ENCODE measurements around the gene LSM3. TPM values are rescaled to one million over a fixed set of nuclear protein-coding genes. Genes with fewer than 3 reads are reported as not detected.
A peak's percentile ranks its signal among the peaks of the same experiment; 100 is the strongest.

Gene LSM3
- total RNA-seq, 1 donor from 2014 or later = 10.0 TPM

- Mint-ChIP-seq H3K27me3 (ENCODE audit: unreplicated experiment) (no peaks in the 10 kb centered on the region), H3K4me3 (ENCODE audit: unreplicated experiment) (no peak overlapping the region), H3K36me3 (ENCODE audit: unreplicated experiment) (peaks cover 22% of the 10 kb centered on the region), H3K9me3 (ENCODE audit: unreplicated experiment) (no peaks in the 10 kb centered on the region), H3K27ac (ENCODE audit: unreplicated experiment) (peak overlapping the region; percentile 100), H3K4me1 (ENCODE audit: unreplicated experiment) (peaks cover 42% of the 10 kb centered on the region)
- no peak for DNase-seq (ENCODE audit: extremely low spot score, unreplicated experiment)
- TF ChIP-seq CTCF (IDR thresholded peaks at IDR 0.05) = no peak
These were observed 32.8 kb upstream of the LSM3 start for GRCh38 chr3:14145670-14146380.

GRCh38 chr3:14146381-14147065 lies 32.1 kb upstream of the LSM3 start:
- Mint-ChIP-seq H3K36me3 (ENCODE audit: unreplicated experiment) (peaks cover 24% of the 10 kb centered on the region), H3K4me3 (ENCODE audit: unreplicated experiment) (no peak overlapping the region), H3K9me3 (ENCODE audit: unreplicated experiment) (no peaks in the 10 kb centered on the region), H3K27me3 (ENCODE audit: unreplicated experiment) (no peaks in the 10 kb centered on the region), H3K27ac (ENCODE audit: unreplicated experiment) (peak overlapping the region; percentile 100), H3K4me1 (ENCODE audit: unreplicated experiment) (peaks cover 42% of the 10 kb centered on the region)
- no peak for TF ChIP-seq CTCF (IDR thresholded peaks at IDR 0.05)
- no peak for DNase-seq (ENCODE audit: extremely low spot score, unreplicated experiment)

- Mint-ChIP-seq H3K9me3 (ENCODE audit: unreplicated experiment) (no peaks in the 10 kb centered on the region), H3K4me3 (ENCODE audit: unreplicated experiment) (no peak overlapping the region), H3K4me1 (ENCODE audit: unreplicated experiment) (peaks cover 37% of the 10 kb centered on the region), H3K27ac (ENCODE audit: unreplicated experiment) (peak overlapping the region; percentile 100), H3K36me3 (ENCODE audit: unreplicated experiment) (peaks cover 19% of the 10 kb centered on the region), H3K27me3 (ENCODE audit: unreplicated experiment) (no peaks in the 10 kb centered on the region)
- DNase-seq (ENCODE audit: extremely low spot score, unreplicated experiment) = peak; percentile 71
- no peak for TF ChIP-seq CTCF (IDR thresholded peaks at IDR 0.05)
These were observed 31.6 kb upstream of the LSM3 start for GRCh38 chr3:14147066-14147435.

- peak; percentile 44 for DNase-seq (ENCODE audit: extremely low spot score, unreplicated experiment)
- Mint-ChIP-seq H3K27ac (ENCODE audit: unreplicated experiment) (peak overlapping the region; percentile 78), H3K9me3 (ENCODE audit: unreplicated experiment) (no peaks in the 10 kb centered on the region), H3K36me3 (ENCODE audit: unreplicated experiment) (peaks cover 23% of the 10 kb centered on the region), H3K4me3 (ENCODE audit: unreplicated experiment) (no peak overlapping the region), H3K4me1 (ENCODE audit: unreplicated experiment) (peaks cover 31% of the 10 kb centered on the region), H3K27me3 (ENCODE audit: unreplicated experiment) (no peaks in the 10 kb centered on the region)
- TF ChIP-seq CTCF (IDR thresholded peaks at IDR 0.05) = no peak
These were observed 31.0 kb upstream of the LSM3 start for GRCh38 chr3:14147617-14148016.

All from osteocyte (in vitro differentiated cells).